IPS DF 4.7 (cell line): ENCODE results near the gene USP17L11.
"Not testable (repeated sequence)": the region's sequence is repeated elsewhere in the genome, so short reads cannot be mapped to it uniquely, and the experiment has no call there.

Experiments used
- DNase-seq: peaks from one replicate; pipeline ENCODE4 v3.0.0-alpha.2; 2013; ENCODE audit warnings: low spot score; ENCODE audit errors: extremely low read depth

The USP17L11 gene

DNA sequence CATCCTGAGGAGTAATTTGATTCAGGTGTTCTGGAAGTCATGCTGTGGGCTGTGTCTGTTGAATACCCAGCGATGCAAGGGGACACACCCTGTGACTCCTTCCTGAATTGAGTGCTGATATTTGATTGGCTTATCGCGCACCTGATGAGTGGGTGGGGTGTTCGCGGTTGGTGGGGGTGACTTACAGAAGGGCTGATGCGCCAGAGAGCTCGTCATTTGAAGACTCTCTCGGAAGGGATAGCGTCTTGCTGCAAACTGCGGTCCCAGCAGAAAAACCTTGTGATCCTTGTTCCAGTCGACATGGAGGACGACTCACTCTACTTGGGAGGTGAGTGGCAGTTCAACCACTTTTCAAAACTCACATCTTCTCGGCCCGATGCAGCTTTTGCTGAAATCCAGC is at the start of gene USP17L11:
USP17L11 (plus strand) TSS at position 301 of the 400 bp plus-strand sequence; CDS start at position 301, 0 bp downstream.
- DNase-seq, result not testable (repeated sequence)

DNA sequence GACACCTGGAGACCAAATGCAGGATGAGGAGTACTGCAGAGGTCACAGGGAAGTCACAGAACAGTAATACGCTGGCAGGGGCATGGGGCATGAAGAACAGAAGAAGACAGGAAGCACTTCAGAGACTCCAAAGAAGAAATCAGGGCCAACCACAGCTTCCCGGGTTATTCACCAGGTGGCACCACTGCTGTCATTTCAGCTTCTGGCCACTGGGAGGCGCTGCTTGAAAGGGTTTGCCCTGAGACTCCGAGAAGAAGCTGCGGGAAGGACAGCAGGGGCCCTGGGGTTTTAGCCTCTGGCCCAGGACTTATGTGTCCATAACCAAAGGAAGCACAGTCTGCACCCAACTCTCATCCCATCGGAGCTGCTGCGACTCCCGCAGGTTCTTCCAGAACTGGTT is 49.2 kb upstream of the USP17L11 start:
- DNase-seq, result not testable (repeated sequence)

DNA sequence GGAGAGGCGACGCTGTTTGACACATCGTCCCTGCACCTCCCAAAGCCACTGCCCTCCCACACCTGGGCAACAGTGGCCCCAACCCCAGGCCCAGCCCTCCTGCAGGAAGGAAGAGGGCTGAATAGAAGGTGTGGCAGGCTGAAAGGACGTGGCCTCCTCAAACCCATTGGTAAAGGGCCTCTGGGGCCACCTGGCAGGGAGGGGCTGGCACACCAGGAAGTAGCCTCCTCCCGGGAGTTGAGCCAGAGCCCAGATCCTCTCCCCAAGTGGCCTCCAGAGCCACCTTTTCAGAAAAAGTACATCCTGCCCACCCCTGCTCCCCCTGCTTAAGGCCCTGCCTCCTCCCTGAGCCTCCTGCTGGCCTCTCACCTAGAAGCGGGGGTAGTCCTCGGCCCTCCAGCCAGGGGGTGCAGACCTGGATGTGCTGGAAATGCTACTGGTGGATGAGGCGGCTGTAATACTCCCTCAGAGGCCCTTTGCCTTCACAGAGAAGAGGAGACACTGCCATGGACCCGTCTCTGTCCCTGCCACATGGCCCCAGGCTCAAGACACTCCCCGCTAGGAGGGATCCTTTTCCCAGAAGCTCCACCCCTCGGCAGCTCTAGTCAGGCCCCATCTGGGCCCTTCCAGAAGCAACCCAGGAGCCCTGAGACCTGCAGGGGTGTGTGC is 45.3 kb upstream of the USP17L11 start, which contains the start of gene FAM90A26:
FAM90A26 (plus strand) TSS at position 619 of the 669 bp plus-strand sequence. CDS start 2,764 bp downstream, outside the sequence.
- DNase-seq, result not testable (repeated sequence)

GRCh38 chr4:9210357-9210756 is 4.8 kb upstream of the USP17L11 start, which contains the start of gene USP17L10:
Gene USP17L10, plus strand, starts transcription at chr4:9210657. Its CDS starts 0 bp downstream, at chr4:9210657.
- DNase-seq, result not testable (repeated sequence)

GRCh38 chr4:9214701-9215100 is 504 bp upstream of the USP17L11 start:
- not testable (repeated sequence) for DNase-seq

DNA sequence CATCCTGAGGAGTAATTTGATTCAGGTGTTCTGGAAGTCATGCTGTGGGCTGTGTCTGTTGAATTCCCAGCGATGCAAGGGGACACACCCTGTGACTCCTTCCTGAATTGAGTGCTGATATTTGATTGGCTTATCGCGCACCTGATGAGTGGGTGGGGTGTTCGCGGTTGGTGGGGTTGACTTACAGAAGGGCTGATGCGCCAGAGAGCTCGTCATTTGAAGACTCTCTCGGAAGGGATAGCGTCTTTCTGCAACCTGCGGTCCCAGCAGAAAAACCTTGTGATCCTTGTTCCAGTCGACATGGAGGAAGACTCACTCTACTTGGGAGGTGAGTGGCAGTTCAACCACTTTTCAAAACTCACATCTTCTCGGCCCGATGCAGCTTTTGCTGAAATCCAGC is 4.6 kb downstream of the USP17L11 start, which contains the start of gene USP17L12:
USP17L12 (plus strand) TSS at position 301 of the 400 bp plus-strand sequence; CDS start at position 301, 0 bp downstream.
- DNase-seq, result not testable (repeated sequence)

- not testable (repeated sequence) for DNase-seq
These were observed 9.4 kb downstream of the USP17L11 start, which contains the start of gene USP17L13 for GRCh38 chr4:9224596-9224995. Gene USP17L13, plus strand, starts transcription at chr4:9224896. Its CDS starts 0 bp downstream, at chr4:9224896.

DNA sequence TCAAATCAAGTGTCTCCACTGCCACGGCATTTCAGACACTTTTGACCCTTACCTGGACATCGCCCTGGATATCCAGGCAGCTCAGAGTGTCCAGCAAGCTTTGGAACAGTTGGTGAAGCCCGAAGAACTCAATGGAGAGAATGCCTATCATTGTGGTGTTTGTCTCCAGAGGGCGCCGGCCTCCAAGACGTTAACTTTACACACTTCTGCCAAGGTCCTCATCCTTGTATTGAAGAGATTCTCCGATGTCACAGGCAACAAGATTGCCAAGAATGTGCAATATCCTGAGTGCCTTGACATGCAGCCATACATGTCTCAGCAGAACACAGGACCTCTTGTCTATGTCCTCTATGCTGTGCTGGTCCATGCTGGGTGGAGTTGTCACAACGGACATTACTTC is 15.0 kb downstream of the USP17L11 start:
- not testable (repeated sequence) for DNase-seq

DNA sequence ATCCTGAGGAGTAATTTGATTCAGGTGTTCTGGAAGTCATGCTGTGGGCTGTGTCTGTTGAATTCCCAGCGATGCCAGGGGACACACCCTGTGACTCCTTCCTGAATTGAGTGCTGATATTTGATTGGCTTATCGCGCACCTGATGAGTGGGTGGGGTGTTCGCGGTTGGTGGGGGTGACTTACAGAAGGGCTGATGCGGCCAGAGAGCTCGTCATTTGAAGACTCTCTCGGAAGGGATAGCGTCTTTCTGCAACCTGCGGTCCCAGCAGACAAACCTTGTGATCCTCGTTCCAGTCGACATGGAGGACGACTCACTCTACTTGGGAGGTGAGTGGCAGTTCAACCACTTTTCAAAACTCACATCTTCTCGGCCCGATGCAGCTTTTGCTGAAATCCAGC is 18.9 kb downstream of the USP17L11 start, which contains the start of gene USP17L15:
USP17L15 (plus strand) TSS at position 301 of the 400 bp plus-strand sequence; CDS start at position 301, 0 bp downstream.
- DNase-seq, result not testable (repeated sequence)

GRCh38 chr4:9238461-9238860 is 23.3 kb downstream of the USP17L11 start:
- DNase-seq, result not testable (repeated sequence)

GRCh38 chr4:9243579-9243978 is 28.4 kb downstream of the USP17L11 start, which contains the start of gene USP17L17:
Gene USP17L17, plus strand, starts transcription at chr4:9243879. Its CDS starts 0 bp downstream, at chr4:9243879.
- not testable (repeated sequence) for DNase-seq

GRCh38 chr4:9247953-9248680 is 32.9 kb downstream of the USP17L11 start, which contains the start of gene USP17L18:
Gene USP17L18, plus strand, starts transcription at chr4:9248630. Its CDS starts 0 bp downstream, at chr4:9248630.
- not testable (repeated sequence) for DNase-seq

DNA sequence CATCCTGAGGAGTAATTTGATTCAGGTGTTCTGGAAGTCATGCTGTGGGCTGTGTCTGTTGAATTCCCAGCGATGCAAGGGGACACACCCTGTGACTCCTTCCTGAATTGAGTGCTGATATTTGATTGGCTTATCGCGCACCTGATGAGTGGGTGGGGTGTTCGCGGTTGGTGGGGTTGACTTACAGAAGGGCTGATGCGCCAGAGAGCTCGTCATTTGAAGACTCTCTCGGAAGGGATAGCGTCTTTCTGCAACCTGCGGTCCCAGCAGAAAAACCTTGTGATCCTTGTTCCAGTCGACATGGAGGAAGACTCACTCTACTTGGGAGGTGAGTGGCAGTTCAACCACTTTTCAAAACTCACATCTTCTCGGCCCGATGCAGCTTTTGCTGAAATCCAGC is 37.9 kb downstream of the USP17L11 start, which contains the start of gene USP17L19:
USP17L19 (plus strand) TSS at position 301 of the 400 bp plus-strand sequence; CDS start at position 301, 0 bp downstream.
- DNase-seq, result not testable (repeated sequence)

DNA sequence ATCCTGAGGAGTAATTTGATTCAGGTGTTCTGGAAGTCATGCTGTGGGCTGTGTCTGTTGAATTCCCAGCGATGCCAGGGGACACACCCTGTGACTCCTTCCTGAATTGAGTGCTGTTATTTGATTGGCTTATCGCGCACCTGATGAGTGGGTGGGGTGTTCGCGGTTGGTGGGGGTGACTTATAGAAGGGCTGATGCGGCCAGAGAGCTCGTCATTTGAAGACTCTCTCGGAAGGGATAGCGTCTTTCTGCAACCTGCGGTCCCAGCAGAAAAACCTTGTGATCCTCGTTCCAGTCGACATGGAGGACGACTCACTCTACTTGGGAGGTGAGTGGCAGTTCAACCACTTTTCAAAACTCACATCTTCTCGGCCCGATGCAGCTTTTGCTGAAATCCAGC is 42.6 kb downstream of the USP17L11 start, which contains the start of gene USP17L20:
USP17L20 (plus strand) TSS at position 301 of the 400 bp plus-strand sequence; CDS start at position 301, 0 bp downstream.
- not testable (repeated sequence) for DNase-seq

- DNase-seq, result not testable (repeated sequence)
These were observed 47.4 kb downstream of the USP17L11 start, which contains the start of gene USP17L21 for GRCh38 chr4:9262572-9262971. Gene USP17L21, plus strand, starts transcription at chr4:9262872. Its CDS starts 0 bp downstream, at chr4:9262872.
